Immature natural killer cell (primary cell): Measurements from ENCODE around the gene MTF2. TPM values are rescaled to one million over a fixed set of nuclear protein-coding genes. Genes with fewer than 3 reads are reported as not detected.
A peak's percentile ranks its signal among the peaks of the same experiment; 100 is the strongest.

Experiments used
- DNase-seq, 3 donors: peaks; one replicate each; pipeline ENCODE4 v3.0.0; 2022; ENCODE audit warnings: mixed read lengths in 1 of 3
- H3K27ac Mint-ChIP-seq, 6 donors: one replicate each; pipeline ENCODE4 v1.8.0; 2020; ENCODE audit warnings: mixed read lengths in 6 of 6, mild to moderate bottlenecking in 5 of 6, inconsistent platforms in 4 of 6, moderate library complexity in 3 of 6
- H3K27me3 Mint-ChIP-seq, 3 donors: one replicate each; pipeline ENCODE4 v1.8.0; 2020 to 2021; ENCODE audit warnings: low read depth in 3 of 3, mild to moderate bottlenecking in 3 of 3, mixed read lengths in 3 of 3, moderate library complexity in 3 of 3, inconsistent platforms in 1 of 3
- H3K36me3 Mint-ChIP-seq, 3 donors: one replicate each; pipeline ENCODE4 v1.8.0; 2020; ENCODE audit warnings: mixed read lengths in 3 of 3, inconsistent platforms in 2 of 3, mild to moderate bottlenecking in 2 of 3
- H3K4me1 Mint-ChIP-seq, 2 donors: one replicate each; pipeline ENCODE4 v1.8.0; 2020; ENCODE audit warnings: inconsistent platforms in 2 of 2, mild to moderate bottlenecking in 2 of 2, mixed read lengths in 2 of 2, moderate library complexity in 1 of 2
- H3K4me3 Mint-ChIP-seq, 5 donors: one replicate each; pipeline ENCODE4 v1.8.0; 2020; ENCODE audit warnings: mild to moderate bottlenecking in 5 of 5, mixed read lengths in 5 of 5, inconsistent platforms in 3 of 5, moderate library complexity in 3 of 5
- H3K9me3 Mint-ChIP-seq, 6 donors: one replicate each; pipeline ENCODE4 v1.8.0; 2020; ENCODE audit warnings: mild to moderate bottlenecking in 6 of 6, mixed read lengths in 6 of 6, inconsistent platforms in 4 of 6, moderate library complexity in 3 of 6
- polyA plus RNA-seq, 3 donors: library from polyadenylated mRNA; unstranded; fragments of 300-500 nt; fragmentation: Illumina TruSeq; gene quantifications; one replicate each; pipeline ENCODE4 v1.2.3, GENCODE V29; 2021

The MTF2 gene
- polyA plus RNA-seq, 3 donors from 2014 or later = 50.1 to 101 (median 74.9) TPM

DNA sequence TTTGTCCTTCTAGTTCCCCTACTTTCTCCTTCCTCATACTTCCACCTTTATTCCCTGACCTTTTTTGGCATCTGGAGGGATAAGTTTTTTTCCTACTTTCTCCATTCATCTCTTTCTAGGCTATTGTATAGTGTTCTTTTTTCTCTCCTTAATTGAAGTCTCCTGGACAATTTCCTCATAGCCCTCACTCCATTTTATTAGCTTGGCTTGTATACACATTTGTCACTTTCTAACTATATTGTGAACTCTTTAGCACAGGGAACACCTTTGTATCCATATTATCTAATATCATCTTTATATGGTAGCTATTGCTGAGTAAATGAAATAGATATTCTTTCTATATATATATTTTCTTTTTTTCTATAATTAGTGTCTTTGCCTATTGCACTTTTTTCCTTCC lies 53.6 kb downstream of the MTF2 start:
- no peaks in the 10 kb centered on the region for H3K4me1 Mint-ChIP-seq
- no peak overlapping the region for H3K4me3 Mint-ChIP-seq
- H3K36me3 Mint-ChIP-seq = peaks cover 4 to 12% (median 8%) of the 10 kb centered on the region in 3 donors
- H3K27me3 Mint-ChIP-seq = no peaks in the 10 kb centered on the region
- no peak overlapping the region for H3K27ac Mint-ChIP-seq
- no peaks in the 10 kb centered on the region for H3K9me3 Mint-ChIP-seq
- no peak for DNase-seq

DNA sequence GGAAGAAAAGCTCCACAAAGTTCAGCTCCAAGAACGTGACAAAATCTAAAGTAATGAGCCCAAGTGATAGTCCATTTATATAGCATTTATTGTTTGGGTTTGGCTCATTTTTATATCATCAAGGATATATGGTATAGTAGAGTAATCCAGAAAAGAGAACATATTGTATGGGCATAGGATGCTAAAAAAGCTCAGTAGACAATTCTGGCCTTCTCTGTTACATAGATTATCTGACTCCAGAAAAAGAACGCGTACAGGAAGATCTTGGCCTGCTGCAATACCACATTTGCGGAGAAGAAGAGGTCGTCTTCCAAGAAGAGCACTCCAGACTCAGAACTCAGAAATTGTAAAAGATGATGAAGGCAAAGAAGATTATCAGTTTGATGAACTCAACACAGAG lies 57.4 kb downstream of the MTF2 start:
- Mint-ChIP-seq H3K9me3 (no peaks in the 10 kb centered on the region), H3K36me3 (peaks cover 4 to 18% (median 8%) of the 10 kb centered on the region in 3 donors), H3K4me3 (no peak overlapping the region), H3K27me3 (no peaks in the 10 kb centered on the region), H3K27ac (no peak overlapping the region), H3K4me1 (no peaks in the 10 kb centered on the region)
- no peak for DNase-seq

GRCh38 chr1:93137604-93138292 lies 58.7 kb downstream of the MTF2 start:
- Mint-ChIP-seq H3K36me3 (peaks cover 4 to 18% (median 8%) of the 10 kb centered on the region in 3 donors), H3K4me3 (no peak overlapping the region), H3K4me1 (peaks cover 0 to 3% of the 10 kb centered on the region in 2 donors), H3K27me3 (no peaks in the 10 kb centered on the region), H3K9me3 (no peaks in the 10 kb centered on the region), H3K27ac (no peak overlapping the region)
- no peak for DNase-seq

DNA sequence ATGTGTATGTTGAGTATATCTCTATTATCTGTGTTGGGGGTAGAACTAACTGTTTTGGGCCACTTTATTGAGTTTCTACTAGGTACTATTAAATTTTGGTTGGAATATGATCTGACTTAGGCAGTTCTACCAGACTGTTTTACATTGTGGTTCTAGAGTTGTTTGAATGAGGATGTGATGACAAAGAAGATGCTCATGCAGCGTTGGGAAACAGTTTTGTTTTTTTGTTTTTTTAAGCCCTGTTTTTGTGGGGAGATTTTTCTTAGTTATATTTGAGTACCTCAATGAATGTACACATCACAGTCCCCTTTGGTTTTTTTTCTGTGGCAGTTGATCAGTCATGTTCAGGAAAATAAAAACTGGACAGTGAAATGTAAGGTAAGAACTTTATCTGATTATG lies 61.0 kb downstream of the MTF2 start:
- H3K27ac Mint-ChIP-seq = peak overlapping the region in 3 of 6 donors; percentile 42 to 74 (median 64)
- peaks cover 0 to 9% of the 10 kb centered on the region in 2 donors for H3K4me1 Mint-ChIP-seq
- H3K4me3 Mint-ChIP-seq = no peak overlapping the region
- no peaks in the 10 kb centered on the region for H3K9me3 Mint-ChIP-seq
- H3K27me3 Mint-ChIP-seq = no peaks in the 10 kb centered on the region
- no peak for DNase-seq
- H3K36me3 Mint-ChIP-seq = peaks cover 4 to 18% (median 8%) of the 10 kb centered on the region in 3 donors

DNA sequence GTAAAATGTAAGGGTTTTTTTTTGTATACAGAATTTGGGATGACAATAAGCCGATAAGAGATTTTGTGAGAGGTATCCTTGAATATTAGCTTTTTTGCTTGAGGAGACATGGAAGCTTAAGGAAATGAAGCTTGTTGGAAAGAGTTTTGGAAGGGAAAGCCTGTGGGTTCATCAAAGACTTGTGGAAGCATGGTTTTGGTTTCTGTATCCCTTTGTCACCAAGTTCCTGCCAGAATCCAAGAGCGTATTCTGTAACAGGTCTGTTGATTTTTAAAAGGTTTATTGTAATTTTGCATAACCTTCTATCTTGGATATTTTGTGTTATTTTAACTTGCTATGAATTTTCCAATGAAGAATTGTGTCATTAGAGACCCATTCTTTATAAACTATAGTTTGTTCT lies 63.1 kb downstream of the MTF2 start:
- DNase-seq = no peak
- H3K27ac Mint-ChIP-seq = peak overlapping the region in 1 of 6 donors; percentile 30
- H3K9me3 Mint-ChIP-seq = no peaks in the 10 kb centered on the region
- peaks cover 0 to 7% (median 0%) of the 10 kb centered on the region in 3 donors for H3K27me3 Mint-ChIP-seq
- H3K4me3 Mint-ChIP-seq = no peak overlapping the region
- peaks cover 0 to 6% (median 0%) of the 10 kb centered on the region in 3 donors for H3K36me3 Mint-ChIP-seq
- H3K4me1 Mint-ChIP-seq = peaks cover 0 to 9% of the 10 kb centered on the region in 2 donors

GRCh38 chr1:93143136-93143535 lies 64.1 kb downstream of the MTF2 start:
- peaks cover 0 to 6% (median 0%) of the 10 kb centered on the region in 3 donors for H3K36me3 Mint-ChIP-seq
- no peaks in the 10 kb centered on the region for H3K9me3 Mint-ChIP-seq
- DNase-seq = no peak
- peak overlapping the region in 2 of 6 donors; percentile 22 to 51 for H3K27ac Mint-ChIP-seq
- H3K4me1 Mint-ChIP-seq = peaks cover 0 to 16% of the 10 kb centered on the region in 2 donors
- H3K27me3 Mint-ChIP-seq = peaks cover 0 to 7% (median 0%) of the 10 kb centered on the region in 3 donors
- H3K4me3 Mint-ChIP-seq = no peak overlapping the region

- H3K36me3 Mint-ChIP-seq = peaks cover 0 to 6% (median 0%) of the 10 kb centered on the region in 3 donors
- peaks cover 0 to 16% of the 10 kb centered on the region in 2 donors for H3K4me1 Mint-ChIP-seq
- peaks cover 0 to 7% (median 0%) of the 10 kb centered on the region in 3 donors for H3K27me3 Mint-ChIP-seq
- H3K9me3 Mint-ChIP-seq = no peaks in the 10 kb centered on the region
- no peak overlapping the region for H3K27ac Mint-ChIP-seq
- no peak for DNase-seq
- no peak overlapping the region for H3K4me3 Mint-ChIP-seq
Measured at GRCh38 chr1:93143769-93144168, 64.7 kb downstream of the MTF2 start.

DNA sequence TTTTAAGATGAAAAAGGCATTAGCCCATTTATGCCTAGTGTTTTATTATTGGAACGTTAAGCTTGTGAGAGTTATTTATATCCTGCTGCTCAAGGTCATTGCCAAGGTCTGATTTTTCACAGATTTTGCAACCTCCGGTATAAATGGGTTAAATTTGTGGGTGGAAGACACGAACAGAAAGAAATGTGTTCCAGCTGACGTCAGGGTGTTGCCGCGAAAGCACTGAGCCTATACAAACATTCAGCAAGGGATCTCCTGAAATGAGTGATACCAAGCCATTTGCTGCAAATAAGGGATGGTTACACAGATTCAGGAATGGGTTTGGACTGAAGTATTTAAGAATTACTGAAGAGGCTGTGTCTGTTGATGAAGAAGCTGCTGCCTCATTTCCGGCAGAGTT lies 68.9 kb downstream of the MTF2 start:
- Mint-ChIP-seq H3K4me3 (no peak overlapping the region), H3K27ac (peak overlapping the region in 2 of 6 donors; percentile 2 to 33), H3K9me3 (no peaks in the 10 kb centered on the region), H3K27me3 (peaks cover 0 to 7% (median 0%) of the 10 kb centered on the region in 3 donors), H3K36me3 (peaks cover 0 to 5% (median 0%) of the 10 kb centered on the region in 3 donors), H3K4me1 (peaks cover 5 to 35% of the 10 kb centered on the region in 2 donors)
- DNase-seq = no peak

GRCh38 chr1:93150729-93151128 lies 71.6 kb downstream of the MTF2 start:
- Mint-ChIP-seq H3K27ac (peak overlapping the region in 5 of 6 donors; percentile 1 to 76 (median 39)), H3K27me3 (peaks cover 0 to 5% (median 0%) of the 10 kb centered on the region in 3 donors), H3K4me3 (no peak overlapping the region), H3K9me3 (no peaks in the 10 kb centered on the region), H3K4me1 (peaks cover 14 to 45% of the 10 kb centered on the region in 2 donors), H3K36me3 (peaks cover 0 to 9% (median 0%) of the 10 kb centered on the region in 3 donors)
- no peak for DNase-seq

GRCh38 chr1:93151474-93151873 lies 72.4 kb downstream of the MTF2 start:
- no peak for DNase-seq
- no peaks in the 10 kb centered on the region for H3K9me3 Mint-ChIP-seq
- H3K27ac Mint-ChIP-seq = peak overlapping the region in 2 of 6 donors; percentile 9 to 17
- no peak overlapping the region for H3K4me3 Mint-ChIP-seq
- H3K36me3 Mint-ChIP-seq = peaks cover 4 to 13% (median 4%) of the 10 kb centered on the region in 3 donors
- H3K4me1 Mint-ChIP-seq = peaks cover 14 to 51% of the 10 kb centered on the region in 2 donors
- H3K27me3 Mint-ChIP-seq = peaks cover 0 to 5% (median 0%) of the 10 kb centered on the region in 3 donors

- Mint-ChIP-seq H3K27ac (no peak overlapping the region), H3K27me3 (peaks cover 0 to 3% (median 0%) of the 10 kb centered on the region in 3 donors), H3K9me3 (no peaks in the 10 kb centered on the region), H3K4me3 (no peak overlapping the region), H3K36me3 (peaks cover 4 to 13% (median 5%) of the 10 kb centered on the region in 3 donors), H3K4me1 (peaks cover 14 to 47% of the 10 kb centered on the region in 2 donors)
- DNase-seq = no peak
Measured at GRCh38 chr1:93152835-93153234, 73.8 kb downstream of the MTF2 start.

GRCh38 chr1:93154898-93155297 lies 75.8 kb downstream of the MTF2 start:
- peaks cover 0 to 3% (median 0%) of the 10 kb centered on the region in 3 donors for H3K27me3 Mint-ChIP-seq
- peaks cover 16 to 55% of the 10 kb centered on the region in 2 donors for H3K4me1 Mint-ChIP-seq
- DNase-seq = no peak
- H3K36me3 Mint-ChIP-seq = peaks cover 9 to 17% (median 14%) of the 10 kb centered on the region in 3 donors
- H3K9me3 Mint-ChIP-seq = no peaks in the 10 kb centered on the region
- H3K4me3 Mint-ChIP-seq = no peak overlapping the region
- H3K27ac Mint-ChIP-seq = peak overlapping the region in 1 of 6 donors; percentile 23

DNA sequence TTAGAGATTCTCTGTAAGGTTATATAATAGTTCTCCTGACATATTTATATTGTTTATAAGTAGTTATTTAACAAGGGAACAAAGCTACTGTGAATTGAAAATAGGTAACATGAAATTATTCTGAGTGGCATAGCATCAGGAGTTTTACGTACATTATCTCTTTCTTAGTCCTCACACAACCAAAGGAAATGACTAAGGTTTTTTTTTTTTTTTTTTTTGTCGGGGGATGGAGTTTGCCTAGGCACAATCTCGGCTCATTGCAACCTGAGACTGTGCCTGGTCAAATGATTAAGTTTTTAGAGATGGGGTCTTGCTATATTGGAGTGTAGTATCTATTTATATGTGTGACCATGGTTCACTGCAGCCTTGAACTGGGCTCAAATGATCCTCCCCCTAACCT lies 76.3 kb downstream of the MTF2 start:
- Mint-ChIP-seq H3K27me3 (peaks cover 0 to 3% (median 0%) of the 10 kb centered on the region in 3 donors), H3K36me3 (peaks cover 9 to 17% (median 14%) of the 10 kb centered on the region in 3 donors), H3K4me1 (peaks cover 17 to 56% of the 10 kb centered on the region in 2 donors), H3K27ac (peak overlapping the region in 4 of 6 donors; percentile 20 to 62 (median 32)), H3K4me3 (no peak overlapping the region), H3K9me3 (no peaks in the 10 kb centered on the region)
- DNase-seq = no peak

GRCh38 chr1:93159337-93159736 lies 80.3 kb downstream of the MTF2 start:
- Mint-ChIP-seq H3K27ac (peak overlapping the region in 1 of 6 donors; percentile 74), H3K36me3 (peaks cover 9 to 14% (median 12%) of the 10 kb centered on the region in 3 donors), H3K9me3 (no peaks in the 10 kb centered on the region), H3K4me1 (peaks cover 35 to 56% of the 10 kb centered on the region in 2 donors), H3K4me3 (no peak overlapping the region), H3K27me3 (peaks cover 0 to 3% (median 0%) of the 10 kb centered on the region in 3 donors)
- no peak for DNase-seq
